Adrenal gland (tissue), 5 donors: ENCODE data around the gene SYNDIG1.

ENCODE experiments used
- CTCF ChIP-seq, 6 experiments: fragments of 450-650 bp in 4 of 6; fragments of 200-600 bp in 2 of 6; sonication (generic) in 1 of 6; IDR thresholded peaks; 1 replicate in 5 of 6; 2 replicates in 1 of 6; pipeline versions ENCODE4 v1.5.1 to v1.8.0; 2016 to 2021; ENCODE audit warnings: antibody characterized with exemption in 6 of 6, mild to moderate bottlenecking in 2 of 6, moderate library complexity in 1 of 6
- POLR2A ChIP-seq, 2 donors: fragments of 450-650 bp; IDR thresholded peaks; one replicate each; pipeline ENCODE4 v1.6.1; 2017; ENCODE audit warnings: antibody characterized with exemption in 2 of 2, mild to moderate bottlenecking in 2 of 2, moderate library complexity in 1 of 2
- donor health status: DM: no; HTN: no; CAD: no.

GRCh38 chr20:24441661-24442060 is 27.8 kb upstream of the SYNDIG1 start:
- TF ChIP-seq CTCF (IDR thresholded peaks at IDR 0.05) (no peak), POLR2A (IDR thresholded peaks at IDR 0.05) (no peak)
